Activated T-cell treated with anti-CD3 and anti-CD28 coated beads for 24 hours (primary cell): Measurements from ENCODE around the gene CLIP1.
"Not testable (repeated sequence)": the region's sequence is repeated elsewhere in the genome, so short reads cannot be mapped to it uniquely, and the experiment has no call there.

ENCODE experiments used
- DNase-seq: peaks from one replicate; pipeline ENCODE4 v3.0.0-alpha.2; 2020; ENCODE audit warnings: low read depth

The CLIP1 gene

DNA sequence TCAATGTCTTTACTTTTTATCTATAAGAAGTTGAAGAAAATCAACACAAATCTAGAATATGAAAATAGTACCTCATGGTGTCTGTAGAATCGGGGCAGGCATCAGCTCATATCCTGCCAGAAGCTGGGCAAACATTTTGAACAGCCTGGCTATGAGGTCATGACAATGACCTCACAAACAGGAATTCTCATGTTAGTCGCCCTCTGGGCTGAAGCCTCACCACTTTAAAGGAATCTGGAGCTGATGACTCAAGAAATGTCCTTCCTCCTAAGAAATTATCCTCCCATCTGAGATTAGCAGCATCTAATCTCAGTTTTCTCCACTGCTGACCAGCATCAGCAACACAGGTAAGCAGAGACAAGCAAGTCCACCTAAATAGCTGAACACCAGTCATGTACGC, 27.1 kb downstream of the CLIP1 start:
- DNase-seq: no peak

DNA sequence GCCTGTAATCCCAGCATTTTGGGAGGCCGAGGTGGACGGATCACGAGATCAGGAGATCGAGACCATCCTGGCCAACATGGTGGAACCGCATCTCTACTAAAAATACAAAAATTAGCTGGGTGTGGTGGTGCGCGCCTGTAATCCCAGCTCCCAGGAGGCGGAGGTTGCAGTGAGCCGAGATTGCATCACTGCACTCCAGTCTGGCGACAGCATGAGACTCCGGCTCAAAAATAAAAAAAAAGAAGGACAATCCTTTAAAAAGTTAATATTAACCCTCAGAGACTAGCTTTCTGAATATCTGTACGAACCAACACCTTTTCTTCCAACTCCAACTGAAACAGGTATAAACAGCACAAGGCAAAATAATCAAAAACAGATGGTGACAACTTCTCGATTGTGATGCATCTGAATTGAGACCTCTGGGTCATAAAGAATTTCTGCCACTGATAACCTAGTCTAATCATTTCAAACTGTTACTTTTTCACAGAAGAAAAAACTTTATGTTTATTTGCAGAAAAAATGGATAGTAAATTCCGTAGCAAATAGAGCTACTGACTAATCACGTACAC, 27.8 kb downstream of the CLIP1 start:
- DNase-seq: no peak

DNA sequence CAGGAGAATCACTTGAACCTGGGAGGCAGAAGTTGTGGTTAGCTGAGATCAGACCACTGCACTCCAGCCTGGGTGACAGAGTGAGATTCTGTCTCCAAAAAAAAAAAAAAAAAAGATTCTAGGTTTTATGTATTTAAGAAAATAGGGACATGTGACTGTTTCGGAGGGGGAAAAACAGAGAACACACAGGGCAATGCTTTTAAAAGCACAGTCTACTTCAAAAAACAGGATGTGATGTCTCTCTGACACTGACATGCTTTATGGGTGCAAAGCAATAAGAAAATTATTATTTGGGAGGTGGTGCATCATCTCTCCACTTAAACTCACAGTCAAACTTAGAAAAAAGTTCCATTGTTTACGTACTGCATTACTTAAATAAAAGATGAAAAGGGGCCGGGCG, 28.7 kb downstream of the CLIP1 start:
- DNase-seq: no peak

DNA sequence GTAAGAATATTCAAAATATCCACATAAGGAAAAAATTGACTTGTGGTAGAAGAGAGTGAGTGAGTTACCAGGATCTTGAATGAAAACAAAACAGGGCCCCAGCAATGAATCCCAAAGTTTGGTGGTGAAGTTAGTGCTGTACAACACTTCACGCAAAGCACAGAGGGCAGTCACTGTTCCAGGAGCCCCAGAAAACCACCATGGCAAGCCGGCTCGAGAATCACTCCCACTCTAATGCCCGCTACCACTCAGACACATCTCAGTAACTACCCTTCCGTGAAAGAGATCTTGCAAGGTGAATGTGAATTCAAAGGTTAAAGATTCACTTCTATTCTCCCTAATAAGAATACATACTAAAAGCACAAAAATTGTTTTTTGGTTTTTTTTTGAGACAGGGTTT, 30.1 kb downstream of the CLIP1 start:
- no peak for DNase-seq

DNA sequence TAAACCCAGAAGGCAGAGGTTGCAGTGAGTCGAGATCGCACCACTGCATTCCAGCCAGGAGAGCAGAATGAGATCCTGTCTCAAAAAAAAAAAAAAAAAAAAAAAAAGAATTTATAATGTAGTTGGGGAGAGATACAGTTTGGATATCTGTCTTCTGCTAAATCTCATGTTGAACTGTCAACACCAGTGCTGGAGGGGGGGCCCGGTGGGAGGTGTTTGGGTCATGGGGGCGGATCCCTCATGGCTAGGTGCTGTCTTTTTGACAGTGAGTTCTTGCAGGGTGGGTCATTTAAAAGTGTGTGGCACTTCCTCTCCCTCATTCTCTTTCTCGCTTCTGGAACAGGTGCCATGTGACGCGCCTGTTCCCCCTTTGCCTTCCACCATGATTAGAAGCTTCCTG, 32.8 kb downstream of the CLIP1 start:
- DNase-seq: no peak

DNA sequence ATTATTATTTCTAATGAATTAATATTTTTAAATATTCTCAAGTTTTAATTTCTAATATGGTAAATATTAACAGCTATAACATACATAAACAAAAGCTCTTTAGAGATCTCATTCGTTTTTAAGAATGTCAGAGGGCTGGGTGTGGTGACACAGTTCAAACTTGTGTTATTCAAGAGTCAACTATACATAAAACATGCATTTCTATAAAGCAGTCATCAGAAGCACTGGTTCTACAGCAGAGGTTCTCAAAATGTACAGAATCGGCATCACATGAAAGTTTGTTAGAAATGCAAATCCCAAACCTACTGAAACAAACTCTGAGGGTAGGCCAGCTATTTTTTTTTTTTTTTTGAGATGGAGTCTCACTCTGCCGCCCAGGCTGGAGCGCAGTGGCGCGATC, 34.6 kb downstream of the CLIP1 start:
- DNase-seq: no peak

DNA sequence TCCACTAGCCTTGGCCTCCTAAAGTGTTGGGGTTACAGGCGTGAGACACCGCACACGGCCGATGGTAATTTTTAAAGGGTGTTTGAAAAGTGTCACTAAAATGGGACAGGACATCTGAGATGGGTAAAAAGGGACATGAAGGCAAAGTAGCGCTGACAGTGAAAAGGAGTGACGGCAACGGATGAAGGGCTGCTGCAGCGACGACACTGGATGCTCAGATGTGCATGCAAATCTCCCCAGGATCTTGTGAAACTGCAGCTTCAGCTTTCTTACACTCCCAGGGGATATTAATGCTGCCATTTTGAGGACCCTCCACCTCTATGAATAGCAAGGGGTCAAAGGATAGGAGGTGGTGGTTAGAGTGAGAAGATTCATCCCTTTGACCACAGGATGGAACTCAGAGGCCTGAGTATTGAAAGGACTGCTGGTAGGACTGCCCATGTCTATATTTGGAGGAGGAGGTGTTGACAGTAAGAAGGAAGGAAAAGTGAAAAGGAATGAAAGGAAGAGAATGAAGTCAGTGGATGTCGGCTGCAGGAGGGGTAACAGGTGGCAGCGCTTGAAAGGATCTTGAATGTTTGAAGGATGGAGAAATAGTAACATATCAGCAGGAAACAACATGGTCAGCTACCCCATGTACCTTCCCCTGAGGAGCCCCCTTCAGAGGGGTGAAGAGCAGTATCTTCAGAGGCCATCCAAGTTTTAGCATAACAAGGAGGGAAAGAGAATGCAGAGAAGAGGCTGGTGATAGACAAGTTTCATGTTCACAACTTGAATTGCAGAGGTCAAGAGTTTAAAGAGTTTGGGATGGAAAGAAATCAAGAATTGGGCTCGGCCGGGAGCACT, 37.1 kb downstream of the CLIP1 start:
- DNase-seq: no peak

DNA sequence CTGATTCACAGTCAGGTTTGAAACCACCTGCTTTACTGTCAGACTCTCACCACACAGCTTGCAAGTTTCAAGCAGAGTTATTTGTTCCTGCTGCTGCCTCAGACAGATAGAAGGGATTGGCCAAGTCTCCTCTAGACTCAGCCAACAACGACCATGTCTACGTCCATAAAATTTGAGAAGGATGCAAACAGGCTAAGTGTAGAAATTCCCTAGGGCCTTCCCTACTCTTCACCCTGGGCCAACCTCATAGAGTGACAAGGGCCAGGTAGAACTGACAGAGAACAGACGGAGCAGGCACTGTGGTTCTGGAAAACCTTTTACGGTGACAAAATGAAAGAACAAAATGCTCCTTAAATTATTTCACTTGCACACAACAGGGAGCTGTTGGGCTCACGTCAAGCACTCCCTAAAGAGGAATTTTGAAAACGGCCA, 39.5 kb downstream of the CLIP1 start:
- no peak for DNase-seq

DNA sequence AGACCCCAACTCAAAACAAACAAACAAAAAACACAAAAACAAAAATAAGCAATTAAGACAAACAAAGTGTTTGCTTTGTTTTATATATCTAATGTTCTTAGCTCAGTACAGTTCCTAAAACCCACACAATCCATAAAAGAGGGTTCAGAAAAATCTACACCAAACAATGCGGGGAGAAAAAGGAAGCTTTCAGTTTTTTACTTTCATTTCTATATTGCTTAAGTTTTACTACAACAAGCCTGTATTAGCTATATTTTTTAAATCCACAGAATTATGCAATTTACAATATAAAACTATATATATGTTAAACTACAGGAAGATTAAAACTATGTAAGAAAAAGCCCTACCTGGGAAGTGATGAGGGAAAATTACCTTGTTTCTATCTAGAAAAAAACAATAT, 41.4 kb downstream of the CLIP1 start:
- no peak for DNase-seq

DNA sequence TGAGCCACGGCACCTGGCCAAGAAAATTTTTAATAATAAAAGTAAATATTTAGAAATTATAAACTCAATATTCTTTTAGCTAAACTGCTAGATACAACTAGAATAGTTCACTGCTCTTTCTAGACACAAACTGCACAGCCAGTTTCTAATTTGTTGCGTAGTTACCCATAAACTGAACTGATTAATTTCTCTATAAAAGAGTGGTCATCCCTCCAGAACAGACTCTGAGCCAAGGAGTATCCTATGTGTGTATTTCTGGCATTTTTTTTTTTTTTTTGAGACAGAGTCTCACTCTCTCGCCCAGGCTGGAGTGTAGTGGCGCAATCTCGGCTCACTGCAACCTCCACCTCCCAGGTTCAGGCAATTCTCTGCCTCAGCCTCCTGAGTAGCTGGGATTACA, 45.7 kb downstream of the CLIP1 start:
- not testable (repeated sequence) for DNase-seq

DNA sequence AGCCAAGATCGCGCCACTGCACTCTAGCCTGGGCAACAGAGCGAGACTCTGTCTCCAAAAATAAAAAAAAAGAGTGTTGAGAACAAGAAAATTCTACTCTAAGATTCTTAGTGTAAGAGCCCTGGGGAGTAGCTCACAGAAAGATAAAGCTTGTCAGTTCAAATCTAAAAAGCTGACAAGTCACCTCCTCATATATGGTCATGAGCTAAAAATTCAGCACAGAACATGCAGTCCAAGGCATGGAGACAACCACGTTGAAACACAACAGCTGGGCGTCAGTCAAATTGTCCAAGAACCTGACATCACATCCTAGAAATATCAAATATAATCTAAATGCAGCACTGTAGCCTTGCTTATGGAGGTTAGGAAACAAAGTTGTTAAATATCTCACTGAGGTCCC, 47.8 kb downstream of the CLIP1 start:
- no peak for DNase-seq

DNA sequence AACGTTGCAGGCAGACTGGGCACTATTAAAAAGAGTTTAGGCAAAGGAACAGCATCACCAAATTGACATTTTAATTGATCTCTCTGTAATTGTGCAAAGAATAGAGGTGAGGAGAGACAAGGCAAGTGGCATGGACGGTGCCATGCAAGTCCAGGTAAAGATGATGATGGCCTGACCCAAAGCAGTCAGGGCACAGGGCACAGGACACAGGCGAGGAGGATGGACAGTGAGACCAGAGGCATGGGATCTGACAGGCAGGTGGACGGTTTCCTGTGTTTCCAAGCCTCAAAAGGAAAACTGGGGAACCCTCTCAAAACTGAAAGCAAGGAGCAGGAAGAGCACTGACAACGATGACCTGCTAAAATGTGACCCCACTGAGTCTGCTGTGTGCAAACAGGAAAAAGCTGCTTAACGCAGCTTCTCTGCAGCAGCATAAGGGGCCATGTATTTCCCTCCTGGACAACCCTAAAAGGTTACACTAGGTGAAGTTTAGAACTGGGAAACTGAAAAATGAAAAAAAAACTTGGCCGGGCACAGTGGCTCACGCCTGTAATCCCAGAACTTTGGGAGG, 50.9 kb downstream of the CLIP1 start:
- DNase-seq: no peak

DNA sequence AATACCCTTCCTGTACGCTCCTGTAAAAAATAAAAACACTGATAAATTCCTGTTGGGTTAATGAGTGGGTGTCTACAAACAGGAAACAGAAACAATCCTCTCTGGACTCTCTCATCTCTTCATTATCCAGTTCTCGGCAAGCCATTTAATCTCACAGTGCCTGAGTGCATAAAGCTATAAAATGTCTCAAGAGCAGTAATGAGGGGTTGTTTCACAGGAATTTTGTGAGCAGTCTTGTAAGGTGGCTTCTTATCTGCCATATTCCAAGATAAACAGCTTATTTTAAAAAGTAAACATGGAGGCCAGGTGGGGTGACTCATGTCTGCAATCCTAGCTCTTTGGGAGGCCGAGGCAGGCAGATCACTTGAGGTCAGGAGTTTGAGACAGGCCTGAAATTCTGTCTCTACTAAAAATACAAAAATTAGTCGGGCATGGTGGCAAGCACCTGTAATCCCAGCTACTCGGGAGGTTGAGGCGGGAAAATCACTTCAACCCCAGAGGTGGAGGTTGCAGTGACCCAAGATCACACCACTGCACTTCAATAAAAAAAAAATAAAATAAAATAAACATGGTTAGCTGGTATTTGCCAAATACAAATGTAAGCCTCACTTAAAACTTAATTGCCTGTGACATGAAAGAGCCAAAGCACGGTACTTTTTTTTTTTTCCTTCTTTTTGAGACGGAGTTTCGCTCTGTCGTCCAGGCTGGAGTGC, 54.0 kb downstream of the CLIP1 start:
- no peak for DNase-seq

DNA sequence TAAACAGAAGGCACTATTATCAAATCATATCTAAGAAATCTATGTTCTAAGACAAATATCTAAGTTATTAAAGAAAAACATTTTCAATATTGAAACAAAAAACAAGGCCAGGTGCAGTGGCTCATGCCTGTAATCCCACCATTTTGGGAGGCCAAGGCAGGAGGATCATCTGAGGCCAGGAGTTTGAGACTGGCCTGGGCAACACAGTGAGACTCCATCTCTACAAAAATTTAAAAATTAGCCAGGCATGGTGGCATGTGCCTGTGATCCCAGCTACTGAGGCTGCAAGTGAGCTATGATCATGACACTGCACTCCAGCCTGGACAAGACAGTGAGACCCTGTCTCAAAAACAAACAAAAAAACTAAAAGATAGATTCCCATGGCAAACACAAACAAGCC, 54.8 kb downstream of the CLIP1 start:
- not testable (repeated sequence) for DNase-seq

DNA sequence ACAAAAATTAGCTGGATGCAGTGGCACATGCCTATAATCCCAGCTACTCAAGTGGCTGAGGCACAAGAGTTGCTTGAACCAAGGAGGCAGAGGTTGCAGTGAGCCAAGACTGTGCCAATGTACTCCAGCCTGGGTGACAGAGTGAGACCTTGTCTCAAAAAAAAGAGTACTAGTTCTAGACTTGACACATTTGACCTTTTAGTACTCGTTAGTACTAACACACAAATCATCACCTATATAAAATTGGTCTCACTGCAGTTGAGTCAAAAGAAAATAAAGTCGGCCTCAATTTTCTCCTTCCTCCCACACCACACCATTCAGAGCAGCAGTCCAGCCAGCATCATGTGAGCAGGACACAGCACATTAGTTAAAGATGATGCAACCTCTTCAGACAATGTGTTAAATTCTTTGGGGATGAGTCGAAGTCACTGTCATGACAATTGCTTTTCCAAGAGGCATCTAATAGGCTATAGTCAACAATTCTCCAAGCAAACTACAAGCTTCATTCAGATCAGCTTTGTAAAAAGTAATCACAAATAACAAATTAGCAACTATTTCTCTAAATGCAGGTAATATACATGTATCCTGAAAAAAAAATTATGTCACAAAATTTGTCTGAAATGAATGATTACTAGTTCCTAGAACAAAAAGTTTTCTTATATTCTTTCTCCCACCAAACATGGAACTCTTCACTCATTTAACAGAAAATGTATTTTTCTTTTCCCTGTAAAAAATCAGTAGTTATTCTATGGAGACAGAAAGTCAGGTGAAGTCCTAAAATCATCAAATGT, 55.6 kb downstream of the CLIP1 start:
- DNase-seq: no peak

DNA sequence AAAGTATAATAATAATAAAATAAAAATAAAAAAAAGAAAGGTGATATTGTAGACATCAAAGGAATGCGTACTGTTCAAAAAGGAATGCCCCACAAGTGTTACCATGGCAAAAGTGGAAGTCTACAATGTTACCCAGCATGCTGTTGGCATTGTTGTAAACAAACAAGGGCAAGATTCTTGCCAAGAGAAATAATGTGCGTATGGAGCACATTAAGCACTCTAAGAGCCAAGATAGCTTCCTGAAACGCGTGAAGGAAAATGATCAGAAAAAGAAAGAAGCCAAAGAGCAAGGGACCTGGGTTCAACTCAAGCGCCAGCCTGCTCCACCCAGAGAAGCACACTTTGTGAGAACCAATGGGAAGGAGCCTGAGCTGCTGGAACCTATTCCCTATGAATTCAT, 57.2 kb downstream of the CLIP1 start:
- not testable (repeated sequence) for DNase-seq

DNA sequence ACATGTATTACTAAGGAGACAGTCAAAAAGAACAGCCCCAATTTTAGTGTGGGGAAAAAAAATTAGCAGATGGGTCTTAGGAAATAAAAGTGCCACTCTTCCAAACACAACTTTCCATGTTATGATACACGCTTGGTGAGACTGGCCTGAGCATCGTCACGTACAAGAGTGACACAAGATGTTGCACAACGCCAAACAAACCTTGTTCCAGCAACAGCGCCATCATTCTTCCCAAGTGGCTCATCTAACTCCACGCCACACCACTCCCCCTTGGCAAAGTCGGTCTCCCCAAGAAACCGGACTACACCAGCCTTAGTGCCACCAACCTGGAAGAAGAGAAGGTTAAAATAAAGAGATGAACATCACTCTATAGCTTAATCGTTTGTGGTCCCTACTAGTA, 58.7 kb downstream of the CLIP1 start:
- no peak for DNase-seq

DNA sequence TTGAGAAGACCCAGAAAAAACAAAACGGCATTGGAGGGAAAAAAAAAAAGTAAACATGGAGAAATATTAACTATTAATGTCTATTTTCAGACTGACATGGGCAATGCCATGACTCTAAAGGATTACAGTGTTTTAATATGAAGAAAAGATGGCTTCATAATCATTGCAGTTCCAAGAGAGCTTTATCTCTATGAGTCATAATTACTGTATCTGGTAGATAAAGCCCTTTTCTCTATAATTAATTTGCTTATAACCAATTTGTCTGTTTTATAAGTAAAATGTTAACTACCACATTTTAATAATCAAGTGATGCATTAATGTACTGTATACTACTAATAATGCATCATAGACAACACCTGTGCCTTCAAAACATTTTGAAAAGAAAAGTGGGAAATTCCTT, 59.7 kb downstream of the CLIP1 start:
- no peak for DNase-seq

DNA sequence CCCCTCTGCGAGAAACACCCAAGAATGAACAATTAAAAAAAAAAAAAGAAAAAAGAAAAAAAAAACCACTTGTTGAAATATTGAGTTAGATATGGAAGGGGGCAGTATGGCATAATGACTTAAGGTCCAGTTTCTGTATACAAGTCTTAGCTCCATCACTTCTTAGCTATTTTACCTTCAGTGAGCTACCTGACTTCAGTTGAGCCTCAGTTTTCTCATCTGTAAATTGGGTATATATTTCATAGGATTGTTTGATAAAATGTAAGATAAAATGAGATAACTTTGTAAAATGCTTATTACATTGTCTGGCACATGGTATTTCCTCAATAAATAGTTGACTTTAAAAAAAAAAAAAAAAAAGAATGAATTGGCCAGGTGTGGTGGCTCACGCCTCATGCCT, 64.1 kb downstream of the CLIP1 start:
- not testable (repeated sequence) for DNase-seq

DNA sequence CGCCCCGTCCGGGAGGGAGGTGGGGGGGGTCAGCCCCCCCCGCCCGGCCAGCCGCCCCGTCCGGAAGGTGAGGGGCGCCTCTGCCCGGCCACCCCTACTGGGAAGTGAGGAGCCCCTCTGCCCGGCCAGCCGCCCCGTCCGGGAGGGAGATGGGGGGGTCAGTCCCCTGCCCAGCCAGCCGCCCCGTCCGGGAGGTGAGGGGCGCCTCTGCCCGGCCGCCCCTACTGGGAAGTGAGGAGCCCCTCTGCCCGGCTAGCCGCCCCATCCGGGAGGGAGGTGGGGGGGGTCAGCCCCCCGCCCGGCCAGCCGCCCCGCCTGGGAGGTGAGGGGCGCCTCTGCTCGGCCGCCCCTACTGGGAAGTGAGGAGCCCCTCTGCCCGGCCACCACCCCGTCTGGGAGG, 64.9 kb downstream of the CLIP1 start:
- not testable (repeated sequence) for DNase-seq

DNA sequence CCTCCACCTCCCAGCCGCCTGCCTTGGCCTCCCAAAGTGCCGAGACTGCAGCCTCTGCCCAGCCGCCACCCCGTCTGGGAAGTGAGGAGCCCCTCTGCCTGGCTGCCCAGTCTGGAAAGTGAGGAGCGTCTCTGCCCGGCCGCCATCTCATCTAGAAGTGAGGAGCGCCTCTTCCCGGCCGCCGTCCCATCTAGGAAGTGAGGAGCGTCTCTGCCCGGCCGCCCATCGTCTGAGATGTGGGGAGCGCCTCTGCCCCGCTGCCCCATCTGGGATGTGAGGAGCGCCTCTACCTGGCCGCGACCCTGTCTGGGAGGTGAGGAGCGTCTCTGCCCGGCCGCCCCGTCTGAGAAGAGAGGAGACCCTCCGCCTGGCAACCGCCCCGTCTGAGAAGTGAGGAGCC, 65.5 kb downstream of the CLIP1 start:
- DNase-seq: not testable (repeated sequence)

DNA sequence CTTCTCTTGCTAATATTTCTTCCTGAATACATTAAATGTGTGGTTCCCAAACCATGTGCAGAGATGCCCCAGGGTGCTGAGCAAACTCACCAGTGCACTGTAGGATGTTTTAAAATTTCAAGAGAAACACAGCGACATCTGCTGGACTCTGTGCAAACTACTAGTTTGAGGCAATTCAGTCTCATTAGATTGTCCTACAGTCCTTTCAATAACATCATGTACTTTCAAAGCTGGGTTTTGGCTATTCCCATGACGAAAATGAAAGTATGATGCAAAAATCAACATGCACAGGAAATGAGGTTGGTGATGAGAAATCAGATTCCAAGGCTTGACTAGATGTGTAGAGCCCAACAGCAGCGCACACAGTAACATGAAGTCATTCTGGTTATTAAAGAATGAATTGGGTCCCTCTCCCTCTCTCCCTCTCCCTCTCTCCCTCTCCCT, 66.3 kb downstream of the CLIP1 start:
- peak; percentile 33 for DNase-seq
